ENCODE results near the gene HPSE2. TPM values are rescaled to one million over a fixed set of nuclear protein-coding genes. Genes with fewer than 3 reads are reported as not detected.

HPSE2 gene
- total and polyA plus RNA-seq, 2 experiments from 2014 or later, result 0.10 to 0.24 TPM

DNA sequence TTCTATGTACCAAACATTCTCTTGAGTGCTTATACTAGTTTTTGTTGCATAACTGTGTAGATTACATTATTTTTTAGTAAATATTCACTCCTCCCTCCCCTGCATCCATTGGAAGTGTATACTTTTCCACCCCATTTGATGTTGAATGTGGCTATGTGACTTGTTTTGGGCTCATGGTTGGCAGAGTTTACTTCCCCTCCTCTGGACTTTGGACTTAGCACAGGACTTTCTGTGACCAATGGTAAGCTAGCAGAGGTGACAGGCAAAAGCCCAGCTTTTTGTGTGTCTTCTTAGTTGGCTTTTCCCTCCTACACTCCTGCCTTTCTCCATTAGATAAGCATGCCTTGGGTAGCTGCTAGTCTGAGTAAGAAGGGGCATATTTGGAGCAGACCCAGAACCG, 353.9 kb downstream of the HPSE2 start:
- H3K4me3 Mint-ChIP-seq, result no peak overlapping the region

More for the DNA sequence above, 353.9 kb downstream of the HPSE2 start:
- no peak overlapping the region for H3K4me3 ChIP-seq
- no peaks in the 10 kb centered on the region for H4K20me1 ChIP-seq (replicated peaks; ENCODE audit: insufficient read depth)
- no peaks in the 10 kb centered on the region for H3K9me2 ChIP-seq (ENCODE audit: insufficient read depth)
- Mint-ChIP-seq H3K27me3 (ENCODE audit: insufficient read depth, low read depth, poor library complexity) (no peaks in the 10 kb centered on the region), H3K36me3 (ENCODE audit: low read depth) (no peaks in the 10 kb centered on the region), H3K4me1 (no peaks in the 10 kb centered on the region; the same call in 1 of the 3 replicates), H3K27ac (no peak overlapping the region), H3K9me3 (no peaks in the 10 kb centered on the region)
- H3K27ac ChIP-seq (ENCODE audit: low read depth), result no peak overlapping the region
- TF ChIP-seq POLR2AphosphoS5 (IDR thresholded peaks at IDR 0.05; ENCODE audit: low read depth) (no peak), NANOG (IDR thresholded peaks at IDR 0.05; ENCODE audit: borderline replicate concordance) (no peak), CREB1 (CRISPR knock-in tag; IDR thresholded peaks at IDR 0.05; ENCODE audit: low read depth) (no peak), REST (IDR thresholded peaks at IDR 0.05; ENCODE audit: unreplicated experiment) (no peak), EZH2 (IDR thresholded peaks at IDR 0.05; ENCODE audit: low read depth, unreplicated experiment) (no peak), EZH2phosphoT487 (IDR thresholded peaks at IDR 0.05; ENCODE audit: unreplicated experiment) (no peak), ZNF114 (CRISPR knock-in tag; IDR thresholded peaks at IDR 0.05) (no peak), JUNB (IDR thresholded peaks at IDR 0.05; ENCODE audit: unreplicated experiment) (no peak), ZNF331 (CRISPR knock-in tag; IDR thresholded peaks at IDR 0.05; ENCODE audit: low read depth) (no peak), STAT1 (IDR thresholded peaks at IDR 0.05; ENCODE audit: unreplicated experiment) (no peak)
- TF ChIP-seq, protein P1, sequence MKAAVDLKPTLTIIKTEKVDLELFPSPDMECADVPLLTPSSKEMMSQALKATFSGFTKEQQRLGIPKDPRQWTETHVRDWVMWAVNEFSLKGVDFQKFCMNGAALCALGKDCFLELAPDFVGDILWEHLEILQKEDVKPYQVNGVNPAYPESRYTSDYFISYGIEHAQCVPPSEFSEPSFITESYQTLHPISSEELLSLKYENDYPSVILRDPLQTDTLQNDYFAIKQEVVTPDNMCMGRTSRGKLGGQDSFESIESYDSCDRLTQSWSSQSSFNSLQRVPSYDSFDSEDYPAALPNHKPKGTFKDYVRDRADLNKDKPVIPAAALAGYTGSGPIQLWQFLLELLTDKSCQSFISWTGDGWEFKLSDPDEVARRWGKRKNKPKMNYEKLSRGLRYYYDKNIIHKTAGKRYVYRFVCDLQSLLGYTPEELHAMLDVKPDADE (IDR thresholded peaks at IDR 0.05), result no peak
- TF ChIP-seq, protein P2, sequence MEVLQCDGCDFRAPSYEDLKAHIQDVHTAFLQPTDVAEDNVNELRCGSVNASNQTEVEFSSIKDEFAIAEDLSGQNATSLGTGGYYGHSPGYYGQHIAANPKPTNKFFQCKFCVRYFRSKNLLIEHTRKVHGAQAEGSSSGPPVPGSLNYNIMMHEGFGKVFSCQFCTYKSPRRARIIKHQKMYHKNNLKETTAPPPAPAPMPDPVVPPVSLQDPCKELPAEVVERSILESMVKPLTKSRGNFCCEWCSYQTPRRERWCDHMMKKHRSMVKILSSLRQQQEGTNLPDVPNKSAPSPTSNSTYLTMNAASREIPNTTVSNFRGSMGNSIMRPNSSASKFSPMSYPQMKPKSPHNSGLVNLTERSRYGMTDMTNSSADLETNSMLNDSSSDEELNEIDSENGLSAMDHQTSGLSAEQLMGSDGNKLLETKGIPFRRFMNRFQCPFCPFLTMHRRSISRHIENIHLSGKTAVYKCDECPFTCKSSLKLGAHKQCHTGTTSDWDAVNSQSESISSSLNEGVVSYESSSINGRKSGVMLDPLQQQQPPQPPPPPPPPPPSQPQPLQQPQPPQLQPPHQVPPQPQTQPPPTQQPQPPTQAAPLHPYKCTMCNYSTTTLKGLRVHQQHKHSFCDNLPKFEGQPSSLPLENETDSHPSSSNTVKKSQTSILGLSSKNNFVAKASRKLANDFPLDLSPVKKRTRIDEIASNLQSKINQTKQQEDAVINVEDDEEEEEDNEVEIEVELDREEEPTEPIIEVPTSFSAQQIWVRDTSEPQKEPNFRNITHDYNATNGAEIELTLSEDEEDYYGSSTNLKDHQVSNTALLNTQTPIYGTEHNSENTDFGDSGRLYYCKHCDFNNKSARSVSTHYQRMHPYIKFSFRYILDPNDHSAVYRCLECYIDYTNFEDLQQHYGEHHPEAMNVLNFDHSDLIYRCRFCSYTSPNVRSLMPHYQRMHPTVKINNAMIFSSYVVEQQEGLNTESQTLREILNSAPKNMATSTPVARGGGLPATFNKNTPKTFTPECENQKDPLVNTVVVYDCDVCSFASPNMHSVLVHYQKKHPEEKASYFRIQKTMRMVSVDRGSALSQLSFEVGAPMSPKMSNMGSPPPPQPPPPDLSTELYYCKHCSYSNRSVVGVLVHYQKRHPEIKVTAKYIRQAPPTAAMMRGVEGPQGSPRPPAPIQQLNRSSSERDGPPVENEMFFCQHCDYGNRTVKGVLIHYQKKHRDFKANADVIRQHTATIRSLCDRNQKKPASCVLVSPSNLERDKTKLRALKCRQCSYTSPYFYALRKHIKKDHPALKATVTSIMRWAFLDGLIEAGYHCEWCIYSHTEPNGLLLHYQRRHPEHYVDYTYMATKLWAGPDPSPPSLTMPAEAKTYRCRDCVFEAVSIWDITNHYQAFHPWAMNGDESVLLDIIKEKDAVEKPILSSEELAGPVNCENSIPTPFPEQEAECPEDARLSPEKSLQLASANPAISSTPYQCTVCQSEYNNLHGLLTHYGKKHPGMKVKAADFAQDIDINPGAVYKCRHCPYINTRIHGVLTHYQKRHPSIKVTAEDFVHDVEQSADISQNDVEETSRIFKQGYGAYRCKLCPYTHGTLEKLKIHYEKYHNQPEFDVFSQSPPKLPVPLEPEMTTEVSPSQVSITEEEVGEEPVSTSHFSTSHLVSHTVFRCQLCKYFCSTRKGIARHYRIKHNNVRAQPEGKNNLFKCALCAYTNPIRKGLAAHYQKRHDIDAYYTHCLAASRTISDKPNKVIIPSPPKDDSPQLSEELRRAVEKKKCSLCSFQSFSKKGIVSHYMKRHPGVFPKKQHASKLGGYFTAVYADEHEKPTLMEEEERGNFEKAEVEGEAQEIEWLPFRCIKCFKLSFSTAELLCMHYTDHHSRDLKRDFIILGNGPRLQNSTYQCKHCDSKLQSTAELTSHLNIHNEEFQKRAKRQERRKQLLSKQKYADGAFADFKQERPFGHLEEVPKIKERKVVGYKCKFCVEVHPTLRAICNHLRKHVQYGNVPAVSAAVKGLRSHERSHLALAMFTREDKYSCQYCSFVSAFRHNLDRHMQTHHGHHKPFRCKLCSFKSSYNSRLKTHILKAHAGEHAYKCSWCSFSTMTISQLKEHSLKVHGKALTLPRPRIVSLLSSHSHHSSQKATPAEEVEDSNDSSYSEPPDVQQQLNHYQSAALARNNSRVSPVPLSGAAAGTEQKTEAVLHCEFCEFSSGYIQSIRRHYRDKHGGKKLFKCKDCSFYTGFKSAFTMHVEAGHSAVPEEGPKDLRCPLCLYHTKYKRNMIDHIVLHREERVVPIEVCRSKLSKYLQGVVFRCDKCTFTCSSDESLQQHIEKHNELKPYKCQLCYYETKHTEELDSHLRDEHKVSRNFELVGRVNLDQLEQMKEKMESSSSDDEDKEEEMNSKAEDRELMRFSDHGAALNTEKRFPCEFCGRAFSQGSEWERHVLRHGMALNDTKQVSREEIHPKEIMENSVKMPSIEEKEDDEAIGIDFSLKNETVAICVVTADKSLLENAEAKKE (CRISPR knock-in tag; IDR thresholded peaks at IDR 0.05), result no peak
- TF ChIP-seq, protein P3, sequence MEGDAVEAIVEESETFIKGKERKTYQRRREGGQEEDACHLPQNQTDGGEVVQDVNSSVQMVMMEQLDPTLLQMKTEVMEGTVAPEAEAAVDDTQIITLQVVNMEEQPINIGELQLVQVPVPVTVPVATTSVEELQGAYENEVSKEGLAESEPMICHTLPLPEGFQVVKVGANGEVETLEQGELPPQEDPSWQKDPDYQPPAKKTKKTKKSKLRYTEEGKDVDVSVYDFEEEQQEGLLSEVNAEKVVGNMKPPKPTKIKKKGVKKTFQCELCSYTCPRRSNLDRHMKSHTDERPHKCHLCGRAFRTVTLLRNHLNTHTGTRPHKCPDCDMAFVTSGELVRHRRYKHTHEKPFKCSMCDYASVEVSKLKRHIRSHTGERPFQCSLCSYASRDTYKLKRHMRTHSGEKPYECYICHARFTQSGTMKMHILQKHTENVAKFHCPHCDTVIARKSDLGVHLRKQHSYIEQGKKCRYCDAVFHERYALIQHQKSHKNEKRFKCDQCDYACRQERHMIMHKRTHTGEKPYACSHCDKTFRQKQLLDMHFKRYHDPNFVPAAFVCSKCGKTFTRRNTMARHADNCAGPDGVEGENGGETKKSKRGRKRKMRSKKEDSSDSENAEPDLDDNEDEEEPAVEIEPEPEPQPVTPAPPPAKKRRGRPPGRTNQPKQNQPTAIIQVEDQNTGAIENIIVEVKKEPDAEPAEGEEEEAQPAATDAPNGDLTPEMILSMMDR (conservative IDR thresholded peaks at IDR 0.05; ENCODE audit: low read depth in 2 of 2), result no peak
- DNase-seq (ENCODE audit: low spot score) (no peak), ATAC-seq (no peak)
- H3F3A ChIP-seq (replicated peaks; ENCODE audit: low read depth), result no peaks in the 10 kb centered on the region
- no peak overlapping the region for H2AFZ ChIP-seq
- H3K79me2 ChIP-seq (replicated peaks; ENCODE audit: insufficient read depth), result no peaks in the 10 kb centered on the region
- no peaks in the 10 kb centered on the region for H3K36me3 ChIP-seq (ENCODE audit: insufficient read depth)
- no peaks in the 10 kb centered on the region for H3K27me3 ChIP-seq (ENCODE audit: insufficient read depth)
- no peaks in the 10 kb centered on the region for H3K4me1 ChIP-seq (ENCODE audit: insufficient read depth)
- H3K4me2 ChIP-seq, result no peak overlapping the region

Data from GM23338 (cell line).